HUES64 (cell line): ENCODE results near the gene DDC.

Experiments used
- H3K27ac ChIP-seq: 2 replicates; pipeline ENCODE4 v1.7.0; 2013; ENCODE audit warnings: low read depth, low read length, inconsistent platforms
- H3K27me3 ChIP-seq: 2 replicates; pipeline ENCODE4 v1.6.1; 2013; ENCODE audit warnings: mild to moderate bottlenecking, low read length; ENCODE audit not compliant: insufficient read depth
- H3K36me3 ChIP-seq: 2 replicates; pipeline ENCODE4 v1.6.1; 2013; ENCODE audit warnings: mild to moderate bottlenecking, low read length; ENCODE audit not compliant: insufficient read depth
- H3K4me1 ChIP-seq: 2 replicates; pipeline ENCODE4 v1.6.1; 2013; ENCODE audit warnings: mild to moderate bottlenecking, low read length, moderate library complexity; ENCODE audit not compliant: insufficient read depth
- H3K4me3 ChIP-seq: 2 replicates; pipeline ENCODE4 v1.5.1; 2013; ENCODE audit warnings: mild to moderate bottlenecking, low read length, moderate library complexity
- H3K9ac ChIP-seq: 2 replicates; pipeline ENCODE4 v1.6.1; 2013; ENCODE audit warnings: mild to moderate bottlenecking, low read depth, low read length
- H3K9me3 ChIP-seq: 2 replicates; pipeline ENCODE4 v1.6.1; 2013; ENCODE audit warnings: low read depth, low read length; ENCODE audit not compliant: insufficient read depth
- WGBS: fragments of 150-250, 120-280 bp; methylation state at CpG from one replicate; pipeline ENCODE4 v1.1.7; 2013; ENCODE audit warnings: missing lambda C conversion rate; 5-methylcytosine and 5-hydroxymethylcytosine counted together

The DDC gene

DNA sequence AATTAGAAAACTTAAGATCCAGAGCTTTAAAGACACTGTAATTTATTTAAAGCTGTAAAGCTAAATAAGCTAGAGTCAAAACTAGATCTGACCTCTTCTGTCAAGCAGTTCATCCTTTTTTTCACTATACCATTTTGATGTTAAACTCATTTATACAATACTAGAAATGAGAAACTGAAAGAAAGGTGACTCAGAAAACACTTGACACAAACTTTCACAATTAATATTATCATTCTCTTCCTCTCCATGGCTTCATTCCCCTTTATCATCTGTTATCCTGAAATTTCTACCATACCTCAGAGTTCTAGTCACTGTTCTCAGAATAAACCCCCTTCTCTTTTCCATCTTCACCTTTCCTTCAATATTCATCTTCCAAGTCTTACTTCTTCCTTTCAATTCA, 116.4 kb downstream of the DDC start:
- no peak overlapping the region for H3K9ac ChIP-seq
- H3K4me3 ChIP-seq = no peak overlapping the region
- H3K36me3 ChIP-seq = peaks cover 24% of the 10 kb centered on the region
- peaks cover 18% of the 10 kb centered on the region; the same call in 1 of the 2 replicates for H3K4me1 ChIP-seq
- no peaks in the 10 kb centered on the region for H3K9me3 ChIP-seq
- H3K27ac ChIP-seq = no peak overlapping the region
- no peaks in the 10 kb centered on the region for H3K27me3 ChIP-seq

DNA sequence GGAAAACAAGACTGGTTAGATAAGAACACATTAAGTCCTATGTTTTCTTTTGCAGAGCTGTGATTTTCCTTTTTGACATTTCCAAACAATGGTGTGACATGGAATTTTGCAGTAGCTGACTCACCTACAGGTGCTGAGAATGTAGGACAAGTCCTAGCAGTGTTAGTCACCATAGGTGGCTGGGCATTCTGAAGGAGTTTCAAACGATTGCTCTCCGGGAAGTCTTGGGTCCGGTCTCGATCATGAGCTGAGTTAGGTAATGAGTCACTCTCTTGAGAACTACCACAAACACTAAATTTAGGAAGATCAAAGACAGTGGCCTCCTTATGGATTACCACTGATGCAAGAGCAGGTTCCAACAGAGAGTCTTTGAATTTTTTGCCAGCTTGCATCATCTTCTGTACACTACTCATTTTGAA, 118.7 kb downstream of the DDC start:
- Histone ChIP-seq H3K9ac (no peak overlapping the region), H3K36me3 (peaks cover 24% of the 10 kb centered on the region), H3K9me3 (no peaks in the 10 kb centered on the region), H3K4me3 (no peak overlapping the region), H3K27ac (no peak overlapping the region), H3K27me3 (no peaks in the 10 kb centered on the region), H3K4me1 (peaks cover 18% of the 10 kb centered on the region; the same call in 1 of the 2 replicates)
- 79% methylated on average over 4 of the region's 4 CpGs for WGBS

DNA sequence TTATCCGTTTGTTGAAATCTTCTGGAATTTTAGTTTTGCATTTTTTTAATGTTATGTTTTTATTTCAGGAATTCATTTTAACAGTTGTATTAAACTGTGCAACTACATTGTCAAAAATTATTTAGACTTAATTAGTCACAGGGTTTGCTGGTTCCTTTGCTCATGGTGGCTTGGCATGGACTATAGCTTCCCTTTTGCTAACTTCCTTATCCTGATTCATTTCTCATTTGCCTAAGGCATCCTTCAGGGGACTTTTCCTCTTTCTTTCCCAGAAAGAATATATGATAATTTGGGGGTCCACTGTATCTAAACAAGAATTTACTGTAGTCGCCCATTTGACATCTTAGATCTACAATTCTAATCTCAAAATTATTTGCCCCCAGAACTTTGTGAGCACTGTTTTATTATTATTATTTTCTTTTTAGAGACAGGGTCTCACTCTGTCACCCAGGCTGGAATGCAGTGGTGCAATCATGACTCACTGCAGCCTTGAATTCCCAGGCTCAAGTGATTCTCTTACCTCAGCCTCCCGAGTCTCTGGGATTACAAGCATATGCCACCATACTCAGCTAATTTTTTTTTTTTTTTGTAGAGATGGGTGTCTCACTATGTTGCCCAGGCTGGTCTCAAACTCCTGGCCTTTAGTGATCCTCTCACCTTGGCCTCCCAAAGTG, 128.9 kb downstream of the DDC start:
- WGBS = 90% methylated on average over 2 of the region's 3 CpGs
- Histone ChIP-seq H3K4me3 (no peak overlapping the region), H3K9ac (no peak overlapping the region), H3K27me3 (no peaks in the 10 kb centered on the region), H3K27ac (no peak overlapping the region), H3K9me3 (no peaks in the 10 kb centered on the region), H3K36me3 (no peaks in the 10 kb centered on the region), H3K4me1 (no peaks in the 10 kb centered on the region; the same call in none of the 2 replicates)

DNA sequence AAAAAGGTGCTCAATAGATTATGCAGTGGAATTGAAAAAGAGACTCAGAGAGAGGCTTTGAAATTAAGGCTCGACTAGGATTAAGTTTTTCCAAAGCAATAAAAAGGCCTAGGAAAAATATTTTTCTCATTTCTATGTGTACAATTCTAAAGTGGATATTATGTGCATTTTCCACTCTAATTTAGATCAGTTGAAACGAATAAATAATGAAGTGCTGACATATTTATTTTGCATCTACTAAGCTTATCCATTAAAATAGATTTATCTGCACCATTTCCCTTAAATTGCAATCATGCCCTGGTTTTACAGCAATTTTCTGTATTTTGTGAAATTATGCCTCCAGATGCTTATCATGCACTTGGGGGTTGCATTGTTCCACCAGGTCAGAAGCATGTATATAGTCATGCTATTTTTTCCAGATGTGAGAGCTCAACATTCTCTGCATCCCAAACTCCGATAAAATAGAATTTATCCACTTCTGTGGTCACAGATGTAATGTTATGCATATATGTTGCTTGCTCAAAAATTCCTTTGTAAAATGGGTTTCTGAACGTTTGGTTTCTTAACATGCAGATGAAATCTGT, 133.4 kb downstream of the DDC start:
- H3K36me3 ChIP-seq = no peaks in the 10 kb centered on the region
- no peaks in the 10 kb centered on the region for H3K9me3 ChIP-seq
- H3K27ac ChIP-seq = no peak overlapping the region
- WGBS = 82% methylated on average over 3 of the region's 4 CpGs
- H3K4me1 ChIP-seq = no peaks in the 10 kb centered on the region; the same call in none of the 2 replicates
- no peak overlapping the region for H3K9ac ChIP-seq
- H3K27me3 ChIP-seq = no peaks in the 10 kb centered on the region
- no peak overlapping the region for H3K4me3 ChIP-seq

DNA sequence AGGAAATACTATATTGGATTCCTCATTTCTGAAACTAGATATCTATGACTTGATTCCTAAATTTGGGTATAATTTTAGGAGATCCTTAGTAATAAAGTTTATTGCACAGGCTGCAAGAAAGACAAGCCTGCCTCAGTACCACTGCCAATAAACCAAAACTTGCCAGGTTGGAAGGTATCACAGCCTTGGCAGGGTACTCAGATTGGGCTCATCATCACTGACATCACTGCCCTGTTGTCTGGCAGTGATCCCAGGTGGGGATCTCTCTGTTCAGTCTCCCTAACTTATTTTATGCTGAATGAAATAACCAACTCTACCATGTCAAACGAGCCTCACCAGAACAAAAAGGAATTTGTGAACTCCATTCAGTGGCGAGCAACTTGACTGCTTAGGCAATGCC, 133.9 kb downstream of the DDC start:
- no peaks in the 10 kb centered on the region for H3K36me3 ChIP-seq
- no peak overlapping the region for H3K4me3 ChIP-seq
- H3K27ac ChIP-seq = no peak overlapping the region
- WGBS = 91% methylated on average over 2 of the region's 2 CpGs
- H3K27me3 ChIP-seq = no peaks in the 10 kb centered on the region
- H3K4me1 ChIP-seq = no peaks in the 10 kb centered on the region; the same call in none of the 2 replicates
- H3K9ac ChIP-seq = no peak overlapping the region
- no peaks in the 10 kb centered on the region for H3K9me3 ChIP-seq

DNA sequence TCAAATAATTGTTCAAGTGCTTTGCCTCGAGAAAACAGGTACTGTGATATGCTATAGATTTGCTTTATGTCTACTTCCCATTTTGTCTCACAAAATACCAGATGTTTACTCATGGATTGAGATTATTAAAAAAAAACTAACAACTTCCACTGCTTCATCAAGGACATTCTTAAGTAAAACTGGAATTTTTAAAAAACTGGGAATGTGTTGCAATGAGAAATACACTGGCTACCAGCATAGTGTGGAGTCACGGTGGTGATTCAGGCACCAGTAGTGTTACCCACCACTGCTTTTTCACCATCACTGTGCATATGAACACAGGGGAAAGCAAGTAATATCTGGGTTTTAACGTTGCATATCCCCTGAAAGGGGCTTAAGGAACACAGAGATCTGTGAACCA, 136.3 kb downstream of the DDC start:
- Histone ChIP-seq H3K4me1 (no peaks in the 10 kb centered on the region; the same call in 1 of the 2 replicates), H3K27ac (no peak overlapping the region), H3K4me3 (no peak overlapping the region), H3K36me3 (no peaks in the 10 kb centered on the region), H3K9ac (no peak overlapping the region), H3K9me3 (no peaks in the 10 kb centered on the region), H3K27me3 (no peaks in the 10 kb centered on the region)
- WGBS = 84% methylated on average over 3 of the region's 3 CpGs

DNA sequence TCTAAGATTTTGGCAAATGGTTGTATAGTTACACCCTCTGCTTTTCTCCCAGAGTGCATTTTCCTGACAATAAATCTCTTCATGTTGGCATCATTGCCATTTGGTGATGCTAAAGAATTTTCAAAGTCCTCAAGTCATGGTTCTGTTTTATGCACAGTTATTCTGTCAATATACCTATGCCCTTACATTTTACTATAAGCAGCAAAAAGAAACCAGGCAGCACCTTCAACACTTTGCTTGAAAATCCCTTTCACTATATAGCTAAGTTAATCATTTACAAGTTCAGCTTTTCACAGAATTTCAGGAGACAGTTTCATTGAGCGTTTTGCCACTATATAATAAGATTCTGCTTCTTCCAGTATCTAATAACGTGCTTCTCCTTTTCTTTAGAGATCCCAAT, 137.7 kb downstream of the DDC start:
- Histone ChIP-seq H3K27ac (no peak overlapping the region), H3K27me3 (no peaks in the 10 kb centered on the region), H3K36me3 (no peaks in the 10 kb centered on the region), H3K9me3 (no peaks in the 10 kb centered on the region), H3K9ac (no peak overlapping the region), H3K4me1 (no peaks in the 10 kb centered on the region; the same call in 1 of the 2 replicates), H3K4me3 (no peak overlapping the region)
- WGBS = 87% methylated on average over 2 of the region's 2 CpGs

DNA sequence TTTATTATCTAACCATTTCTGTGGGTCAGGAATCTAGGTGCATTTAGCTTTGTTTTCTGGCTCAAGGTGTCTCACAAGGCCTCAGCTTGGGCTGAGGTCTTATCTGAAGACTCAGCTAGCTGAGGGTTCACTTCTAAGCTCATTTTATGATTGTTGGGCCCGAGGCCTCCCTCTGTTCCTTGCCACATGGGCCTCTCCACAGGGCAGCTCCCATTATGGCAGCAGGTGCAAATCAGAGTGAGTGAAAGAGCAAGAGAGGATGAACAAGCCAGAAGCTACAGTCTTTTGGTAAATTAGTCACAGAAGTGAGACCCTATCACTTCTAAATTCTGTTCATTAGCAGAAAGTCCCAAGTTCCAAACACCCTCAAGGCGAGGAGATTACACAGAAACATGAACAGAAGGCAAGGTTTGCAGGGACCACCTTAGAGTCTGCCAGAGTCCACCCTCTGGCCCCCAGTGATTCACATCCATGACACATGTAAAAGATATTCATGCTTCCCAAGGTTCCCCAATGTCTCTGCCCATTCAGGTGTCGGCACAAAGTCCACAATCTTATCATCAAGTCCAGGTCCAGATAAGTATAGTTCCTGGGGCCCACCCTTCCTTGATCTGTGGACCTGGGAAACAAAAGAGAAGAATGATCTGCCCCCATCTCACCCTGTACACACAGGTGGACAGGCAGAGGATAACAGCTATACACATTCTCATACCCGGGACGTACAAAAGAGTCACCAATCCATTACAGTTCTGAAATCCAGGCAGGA, 138.7 kb downstream of the DDC start:
- H3K27me3 ChIP-seq = no peaks in the 10 kb centered on the region

DNA sequence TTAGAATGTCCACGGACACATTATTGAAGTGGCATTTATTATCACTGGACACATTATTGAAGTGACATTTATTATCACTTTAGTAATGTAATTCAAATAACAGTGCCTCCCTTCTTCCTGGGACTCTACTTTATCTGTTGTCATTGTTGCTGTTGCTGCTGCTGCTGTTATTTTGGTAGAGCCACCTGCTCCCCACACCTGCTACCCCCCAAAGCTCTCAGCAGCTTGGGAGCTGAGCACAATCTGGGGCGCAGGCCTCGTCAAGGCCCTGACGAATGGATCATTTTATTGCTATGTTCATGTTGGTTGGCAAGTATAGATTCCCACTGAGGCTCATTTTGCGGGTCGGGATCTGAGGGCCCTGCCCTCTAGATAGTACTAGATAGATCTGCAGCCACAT, 139.9 kb downstream of the DDC start:
- WGBS = 94% methylated on average over 5 of the region's 6 CpGs
- no peak overlapping the region for H3K27ac ChIP-seq

More for the DNA sequence above, 138.7 kb downstream of the DDC start:
- no peaks in the 10 kb centered on the region for H3K36me3 ChIP-seq
- H3K9ac ChIP-seq = no peak overlapping the region
- no peaks in the 10 kb centered on the region for H3K9me3 ChIP-seq
- no peak overlapping the region for H3K4me3 ChIP-seq
- 89% methylated on average over 5 of the region's 5 CpGs for WGBS
- no peak overlapping the region for H3K27ac ChIP-seq
- H3K4me1 ChIP-seq = peaks cover 3% of the 10 kb centered on the region

DNA sequence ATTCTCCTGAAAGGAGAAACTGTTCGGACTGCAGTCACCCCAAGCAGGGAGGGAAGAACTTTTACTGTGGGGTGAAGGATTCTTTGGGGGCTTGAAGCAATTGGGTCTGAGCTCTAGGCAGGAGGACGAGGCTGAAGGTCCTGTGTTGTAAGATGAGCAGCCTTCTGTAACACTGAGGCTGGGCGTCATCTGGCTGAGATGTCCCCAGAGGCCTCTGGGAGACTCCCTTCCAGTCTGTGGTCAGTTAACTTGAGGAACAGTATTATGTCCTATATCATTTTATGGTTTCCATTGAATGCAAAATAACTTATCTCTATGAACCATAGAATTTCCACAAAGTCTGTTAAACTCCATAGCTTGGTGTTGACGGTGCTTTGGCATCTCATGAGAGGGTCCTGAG, 141.3 kb downstream of the DDC start:
- Histone ChIP-seq H3K27me3 (no peaks in the 10 kb centered on the region), H3K9me3 (no peaks in the 10 kb centered on the region), H3K9ac (no peak overlapping the region), H3K4me3 (no peak overlapping the region), H3K4me1 (peaks cover 10% of the 10 kb centered on the region), H3K36me3 (no peaks in the 10 kb centered on the region), H3K27ac (no peak overlapping the region)
- 69% methylated on average over 4 of the region's 4 CpGs for WGBS

More for the DNA sequence above, 139.9 kb downstream of the DDC start:
- H3K9me3 ChIP-seq = no peaks in the 10 kb centered on the region
- H3K9ac ChIP-seq = no peak overlapping the region
- H3K4me1 ChIP-seq = peaks cover 8% of the 10 kb centered on the region
- no peaks in the 10 kb centered on the region for H3K36me3 ChIP-seq
- no peaks in the 10 kb centered on the region for H3K27me3 ChIP-seq
- H3K4me3 ChIP-seq = no peak overlapping the region

DNA sequence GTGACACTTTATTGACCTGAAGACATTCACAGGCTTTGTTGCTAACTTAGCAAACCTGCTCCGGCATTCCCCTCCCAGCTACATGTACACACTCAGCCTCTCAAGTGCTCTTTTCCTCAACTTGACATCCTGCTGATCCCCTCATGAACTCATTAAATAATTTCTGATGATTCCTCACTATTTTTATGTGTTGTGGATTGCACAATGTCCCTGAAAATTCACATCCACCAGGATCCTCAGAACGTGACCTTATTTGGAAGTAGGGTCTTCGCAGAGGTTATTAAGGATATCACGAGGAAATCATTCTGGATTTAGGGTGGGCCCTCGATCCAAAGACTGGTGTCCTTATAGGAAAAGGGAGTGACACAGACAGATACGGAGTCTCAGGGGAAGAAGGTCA, 142.3 kb downstream of the DDC start:
- no peak overlapping the region for H3K9ac ChIP-seq

More for the DNA sequence above, 142.3 kb downstream of the DDC start:
- Histone ChIP-seq H3K27me3 (no peaks in the 10 kb centered on the region), H3K27ac (no peak overlapping the region), H3K36me3 (no peaks in the 10 kb centered on the region), H3K4me1 (peaks cover 12% of the 10 kb centered on the region), H3K4me3 (no peak overlapping the region), H3K9me3 (no peaks in the 10 kb centered on the region)
- 94% methylated on average over 6 of the region's 6 CpGs for WGBS
